ENCODE results near the gene PCDHGB2. TPM values are rescaled to one million over a fixed set of nuclear protein-coding genes. Genes with fewer than 3 reads are reported as not detected.
"Not testable (repeated sequence)": the region's sequence is repeated elsewhere in the genome, so short reads cannot be mapped to it uniquely, and the experiment has no call there.

PCDHGB2 gene
- total and polyA plus RNA-seq, 12 donors = 0.64 to 17.0 (median 11.2) TPM

- intact Hi-C loops (cut with DNase I) = loop anchor here in 5 of 10 donors (2.0 to 10.0 kb wide), 4 partner anchors 25 to 221 kb away; partner anchors contain the start of gene PCDHGA11 (in 1 of the 5)
- TF ChIP-seq CTCF (IDR thresholded peaks at IDR 0.05) = no peak
- 18 to 20% methylated on average over 31 of the region's 31 CpGs for WGBS, 2 donors
- peaks cover 0 to 29% (median 0%) of the 10 kb centered on the region in 7 donors for H3K27me3 ChIP-seq
- peak overlapping the region; percentile 42 to 83 (median 76) for H3K27ac ChIP-seq
- peaks cover 0 to 99% (median 34%) of the 10 kb centered on the region in 11 donors for H3K9me3 ChIP-seq
- no peak for DNase-seq
- peaks cover 0 to 10% (median 0%) of the 10 kb centered on the region in 9 donors for H3K36me3 ChIP-seq
- ATAC-seq = peak in 7 of 8 donors; percentile 9 to 48 (median 32)
- peak overlapping the region in 9 of 10 donors; percentile 42 to 58 (median 49) for H3K4me3 ChIP-seq
- H3K4me1 ChIP-seq = peaks cover 0 to 22% (median 0%) of the 10 kb centered on the region in 9 donors
Measured at GRCh38 chr5:141343953-141344463, 15.8 kb upstream of the PCDHGB2 start.

DNA sequence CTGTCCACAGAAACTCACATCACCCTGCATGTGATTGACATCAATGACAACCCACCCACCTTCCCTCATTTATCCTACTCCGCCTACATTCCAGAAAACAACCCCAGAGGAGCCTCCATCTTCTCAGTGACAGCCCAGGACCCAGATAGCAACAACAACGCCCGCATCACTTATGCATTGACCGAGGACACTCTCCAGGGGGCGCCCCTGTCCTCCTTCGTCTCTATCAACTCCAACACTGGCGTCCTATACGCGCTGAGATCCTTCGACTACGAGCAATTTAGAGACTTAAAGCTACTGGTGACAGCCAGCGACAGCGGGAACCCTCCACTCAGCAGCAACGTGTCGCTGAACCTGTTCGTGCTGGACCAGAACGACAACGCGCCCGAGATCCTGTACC is 14.5 kb upstream of the PCDHGB2 start:
- ATAC-seq (peak in 1 of 8 donors; percentile 43), DNase-seq (no peak)
- Histone ChIP-seq H3K27me3 (peaks cover 0 to 30% (median 0%) of the 10 kb centered on the region in 7 donors), H3K4me3 (peak overlapping the region in 5 of 10 donors; percentile 42 to 56 (median 51)), H3K4me1 (peaks cover 0 to 23% (median 0%) of the 10 kb centered on the region in 9 donors), H3K27ac (no peak overlapping the region), H3K36me3 (peaks cover 0 to 17% (median 0%) of the 10 kb centered on the region in 9 donors), H3K9me3 (peaks cover 0 to 98% (median 29%) of the 10 kb centered on the region in 11 donors)
- 25 to 35% methylated on average over 20 of the region's 20 CpGs for WGBS, 2 donors
- intact Hi-C loops (cut with DNase I) = loop anchor here in 1 of 10 donors (10.0 kb wide), 1 partner anchor 219 kb away; no protein-coding TSS in a partner anchor
- peak in 4 of 9 donors; percentile 11 to 21 (median 15) for TF ChIP-seq CTCF (IDR thresholded peaks at IDR 0.05)

DNA sequence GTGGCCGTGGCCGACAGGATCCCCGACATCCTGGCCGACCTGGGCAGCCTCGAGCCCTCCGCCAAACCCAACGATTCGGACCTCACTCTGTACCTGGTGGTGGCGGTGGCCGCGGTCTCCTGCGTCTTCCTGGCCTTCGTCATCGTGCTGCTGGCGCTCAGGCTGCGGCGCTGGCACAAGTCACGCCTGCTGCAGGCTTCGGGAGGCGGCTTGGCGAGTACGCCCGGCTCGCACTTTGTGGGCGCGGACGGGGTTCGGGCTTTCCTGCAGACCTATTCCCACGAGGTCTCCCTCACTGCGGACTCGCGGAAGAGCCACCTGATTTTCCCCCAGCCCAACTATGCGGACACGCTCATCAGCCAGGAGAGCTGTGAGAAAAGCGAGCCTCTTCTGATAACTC is 13.8 kb upstream of the PCDHGB2 start:
- peak in 1 of 8 donors; percentile 32 for ATAC-seq
- H3K27me3 ChIP-seq = peaks cover 0 to 37% (median 0%) of the 10 kb centered on the region in 7 donors
- DNase-seq, H3K27ac ChIP-seq: not testable (repeated sequence)
- peaks cover 0 to 24% (median 0%) of the 10 kb centered on the region in 9 donors for H3K36me3 ChIP-seq
- peaks cover 0 to 98% (median 26%) of the 10 kb centered on the region in 11 donors for H3K9me3 ChIP-seq
- peak overlapping the region in 7 of 10 donors; percentile 1 to 38 (median 21) for H3K4me3 ChIP-seq
- peaks cover 0 to 23% (median 0%) of the 10 kb centered on the region in 9 donors for H3K4me1 ChIP-seq
- WGBS, 2 donors = 33 to 40% methylated on average over 23 to 24 of the region's 35 CpGs
- intact Hi-C loops (cut with DNase I) = loop anchor here in 1 of 10 donors (10.0 kb wide), 1 partner anchor 219 kb away; no protein-coding TSS in a partner anchor

GRCh38 chr5:141349917-141350619 is 9.7 kb upstream of the PCDHGB2 start, which contains the start of gene PCDHGB1:
Gene PCDHGB1, plus strand, starts transcription at chr5:141350099. Its CDS starts 162 bp downstream, at chr5:141350261.
- ATAC-seq (peak; percentile 50 to 88 (median 72)), DNase-seq (peak; percentile 52 to 60)
- H3K4me3 ChIP-seq = peak within 1 kb of the TSS in 8 of 10 donors; percentile 1 to 34 (median 26)
- H3K9me3 ChIP-seq = peaks cover 0 to 96% (median 39%) of the 10 kb centered on the region in 11 donors
- TF ChIP-seq CTCF (IDR thresholded peaks at IDR 0.05) = peak in 8 of 9 donors; percentile 21 to 62 (median 54)
- H3K4me1 ChIP-seq = peaks cover 0 to 36% (median 4%) of the 10 kb centered on the region in 9 donors
- 21 to 24% methylated on average over 29 of the region's 29 CpGs for WGBS, 2 donors
- H3K27me3 ChIP-seq = peaks cover 0 to 29% (median 0%) of the 10 kb centered on the region in 7 donors
- intact Hi-C loops (cut with DNase I) = loop anchor here in 3 of 10 donors (5.0 to 10.0 kb wide), 3 partner anchors 42 to 215 kb away; partner anchors contain the start of genes PCDHGA8 (in 1 of the 3), PCDHGA9 (in 1 of the 3) and PCDHGB6 (in 1 of the 3)
- peak within 1 kb of the TSS in 1 of 10 donors; percentile 5 for H3K27ac ChIP-seq
- peaks cover 0 to 34% (median 0%) of the 10 kb centered on the region in 9 donors for H3K36me3 ChIP-seq

Data from heart right ventricle (tissue), 16 donors.